SKM-1 (cell line): Measurements from ENCODE around the gene KRT6A.
"Not testable (repeated sequence)": the region's sequence is repeated elsewhere in the genome, so short reads cannot be mapped to it uniquely, and the experiment has no call there.

Experiments
- DNase-seq: peaks from one replicate; lab custom pipeline; 2025; ENCODE audit not compliant: unreplicated experiment; lab: John Stamatoyannopoulos, UW

The KRT6A gene

GRCh38 chr12:52474212-52474611 is 18.8 kb downstream of the KRT6A start:
- no peak for DNase-seq

GRCh38 chr12:52473768-52474167 is 19.3 kb downstream of the KRT6A start, which contains the start of gene KRT6C:
Gene KRT6C (minus strand): TSS chr12:52473805. CDS start chr12:52473737, 68 bp downstream.
- no peak for DNase-seq

- DNase-seq: no peak
Measured at GRCh38 chr12:52469853-52470252, 23.2 kb downstream of the KRT6A start.

- no peak for DNase-seq
Measured at GRCh38 chr12:52464897-52465296, 28.2 kb downstream of the KRT6A start.

GRCh38 chr12:52461693-52462092 is 31.4 kb downstream of the KRT6A start:
- no peak for DNase-seq

GRCh38 chr12:52458861-52459260 is 34.2 kb downstream of the KRT6A start:
- DNase-seq: no peak

GRCh38 chr12:52455821-52456220 is 37.2 kb downstream of the KRT6A start:
- no peak for DNase-seq

GRCh38 chr12:52454411-52455201 is 38.5 kb downstream of the KRT6A start:
- no peak for DNase-seq

GRCh38 chr12:52452101-52452500 is 41.0 kb downstream of the KRT6A start, which contains the start of gene KRT6B:
Gene KRT6B (minus strand): TSS chr12:52452146. CDS start chr12:52452078, 68 bp downstream.
- DNase-seq: no peak

- no peak for DNase-seq
Measured at GRCh38 chr12:52448228-52448627, 44.8 kb downstream of the KRT6A start.

- not testable (repeated sequence) for DNase-seq
Measured at GRCh38 chr12:52447196-52447595, 45.9 kb downstream of the KRT6A start.

GRCh38 chr12:52446367-52447045 is 46.6 kb downstream of the KRT6A start:
- DNase-seq: no peak

- DNase-seq: no peak
Measured at GRCh38 chr12:52445876-52446275, 47.2 kb downstream of the KRT6A start.

- no peak for DNase-seq
Measured at GRCh38 chr12:52444647-52445595, 48.1 kb downstream of the KRT6A start.

- DNase-seq: no peak
Measured at GRCh38 chr12:52443966-52444365, 49.1 kb downstream of the KRT6A start.

- no peak for DNase-seq
Measured at GRCh38 chr12:52442600-52443061, 50.4 kb downstream of the KRT6A start.

- DNase-seq: no peak
Measured at GRCh38 chr12:52441320-52441911, 51.6 kb downstream of the KRT6A start.

- DNase-seq: no peak
Measured at GRCh38 chr12:52440821-52441319, 52.2 kb downstream of the KRT6A start.

GRCh38 chr12:52439845-52440244 is 53.2 kb downstream of the KRT6A start:
- no peak for DNase-seq

GRCh38 chr12:52439420-52439819 is 53.6 kb downstream of the KRT6A start:
- DNase-seq: no peak
